ENCODE results near the gene UGGT2. TPM values are rescaled to one million over a fixed set of nuclear protein-coding genes. Genes with fewer than 3 reads are reported as not detected.

The UGGT2 gene
- total RNA-seq, 1 donor from 2014 or later, result 6.5 TPM

- POLR2A ChIA-PET, result no interaction called here
Observed at GRCh38 chr13:95957331-95957730, 95.9 kb downstream of the UGGT2 start.

GRCh38 chr13:95956589-95957148, 96.5 kb downstream of the UGGT2 start:
- POLR2A ChIA-PET, result no interaction called here
- Mint-ChIP-seq H3K4me1 (peaks cover 6% of the 10 kb centered on the region), H3K36me3 (ENCODE audit: low read depth) (peaks cover 9% of the 10 kb centered on the region), H3K27ac (no peak overlapping the region), H3K4me3 (no peak overlapping the region), H3K27me3 (no peaks in the 10 kb centered on the region), H3K9me3 (peaks cover 20% of the 10 kb centered on the region)
- TF ChIP-seq CTCF (IDR thresholded peaks at IDR 0.05), result no peak
- intact Hi-C loops (cut with micrococcal nuclease), result no loop called here
- CTCF ChIA-PET, result no interaction called here
- DNase-seq (no peak), ATAC-seq (ENCODE audit: low read depth) (no peak)

More at GRCh38 chr13:95957331-95957730, 95.9 kb downstream of the UGGT2 start:
- CTCF ChIA-PET, result no interaction called here
- no peak for TF ChIP-seq CTCF (IDR thresholded peaks at IDR 0.05)
- peaks cover 6% of the 10 kb centered on the region for H3K4me1 Mint-ChIP-seq
- DNase-seq (no peak), ATAC-seq (ENCODE audit: low read depth) (no peak)
- H3K27me3 Mint-ChIP-seq, result no peaks in the 10 kb centered on the region
- H3K9me3 Mint-ChIP-seq, result peaks cover 26% of the 10 kb centered on the region
- peaks cover 9% of the 10 kb centered on the region for H3K36me3 Mint-ChIP-seq (ENCODE audit: low read depth)
- intact Hi-C loops (cut with micrococcal nuclease), result no loop called here
- H3K27ac Mint-ChIP-seq, result no peak overlapping the region
- no peak overlapping the region for H3K4me3 Mint-ChIP-seq

- ChIA-PET CTCF (no interaction called here), POLR2A (no interaction called here)
- DNase-seq (no peak), ATAC-seq (ENCODE audit: low read depth) (no peak)
- H3K36me3 Mint-ChIP-seq (ENCODE audit: low read depth), result peaks cover 3% of the 10 kb centered on the region
- peaks cover 6% of the 10 kb centered on the region for H3K4me1 Mint-ChIP-seq
- H3K9me3 Mint-ChIP-seq, result peaks cover 17% of the 10 kb centered on the region
- no peak overlapping the region for H3K27ac Mint-ChIP-seq
- no peak overlapping the region for H3K4me3 Mint-ChIP-seq
- intact Hi-C loops (cut with micrococcal nuclease), result no loop called here
- no peak for TF ChIP-seq CTCF (IDR thresholded peaks at IDR 0.05)
- no peaks in the 10 kb centered on the region for H3K27me3 Mint-ChIP-seq
Observed at GRCh38 chr13:95955719-95956118, 97.5 kb downstream of the UGGT2 start.

GRCh38 chr13:95955255-95955654, 97.9 kb downstream of the UGGT2 start:
- Mint-ChIP-seq H3K4me1 (peaks cover 6% of the 10 kb centered on the region), H3K27ac (no peak overlapping the region), H3K9me3 (peaks cover 14% of the 10 kb centered on the region), H3K27me3 (no peaks in the 10 kb centered on the region), H3K4me3 (no peak overlapping the region), H3K36me3 (ENCODE audit: low read depth) (peaks cover 3% of the 10 kb centered on the region)
- no peak for TF ChIP-seq CTCF (IDR thresholded peaks at IDR 0.05)
- intact Hi-C loops (cut with micrococcal nuclease), result no loop called here
- ChIA-PET CTCF (no interaction called here), POLR2A (no interaction called here)
- no peak for DNase-seq
- ATAC-seq (ENCODE audit: low read depth), result no peak

- intact Hi-C loops (cut with micrococcal nuclease), result no loop called here
- peaks cover 9% of the 10 kb centered on the region for H3K9me3 Mint-ChIP-seq
- TF ChIP-seq CTCF (IDR thresholded peaks at IDR 0.05), result no peak
- ATAC-seq (ENCODE audit: low read depth), result no peak
- H3K4me3 Mint-ChIP-seq, result no peak overlapping the region
- CTCF ChIA-PET, result no interaction called here
- DNase-seq, result no peak
- no peak overlapping the region for H3K27ac Mint-ChIP-seq
- peaks cover 6% of the 10 kb centered on the region for H3K4me1 Mint-ChIP-seq
- POLR2A ChIA-PET, result no interaction called here
- H3K36me3 Mint-ChIP-seq (ENCODE audit: low read depth), result no peaks in the 10 kb centered on the region
- H3K27me3 Mint-ChIP-seq, result no peaks in the 10 kb centered on the region
Observed at GRCh38 chr13:95954266-95954665, 98.9 kb downstream of the UGGT2 start.

Data from activated B cell treated with CpG ODN at 0.5 μM for 24 hours (primary cell).